NCI-H2171 treated with DMSO at 0.1 percent for 48 hours (cell line): ENCODE results near the gene EHMT2.
"Not testable (repeated sequence)": the region's sequence is repeated elsewhere in the genome, so short reads cannot be mapped to it uniquely, and the experiment has no call there.

Experiments used
- DNase-seq: peaks from one replicate; lab custom pipeline; 2025; lab: John Stamatoyannopoulos, UW

The EHMT2 gene

GRCh38 chr6:31915351-31915750 lies 17.9 kb upstream of the EHMT2 start:
- no peak for DNase-seq

GRCh38 chr6:31911826-31912585 lies 14.5 kb upstream of the EHMT2 start:
- DNase-seq: no peak

DNA sequence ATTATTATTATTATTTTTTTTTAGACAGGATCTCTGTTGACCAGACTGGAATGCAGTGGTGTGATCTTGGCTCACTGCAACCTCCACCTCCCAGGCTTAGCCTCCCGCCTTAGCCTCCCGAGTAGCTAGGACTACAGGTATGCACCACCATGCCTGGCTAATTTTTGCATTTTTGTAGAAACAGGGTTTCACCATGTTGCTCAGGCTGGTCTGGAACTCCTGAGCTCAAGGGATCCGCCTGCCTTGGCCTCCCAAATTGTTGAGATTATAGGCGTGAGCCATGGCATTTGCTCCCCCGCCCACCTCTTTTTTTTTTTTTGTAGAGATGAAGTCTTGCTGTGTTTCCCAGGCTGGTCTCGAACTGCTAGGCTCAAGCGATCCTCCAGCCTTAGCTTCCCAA lies 11.8 kb upstream of the EHMT2 start:
- not testable (repeated sequence) for DNase-seq

DNA sequence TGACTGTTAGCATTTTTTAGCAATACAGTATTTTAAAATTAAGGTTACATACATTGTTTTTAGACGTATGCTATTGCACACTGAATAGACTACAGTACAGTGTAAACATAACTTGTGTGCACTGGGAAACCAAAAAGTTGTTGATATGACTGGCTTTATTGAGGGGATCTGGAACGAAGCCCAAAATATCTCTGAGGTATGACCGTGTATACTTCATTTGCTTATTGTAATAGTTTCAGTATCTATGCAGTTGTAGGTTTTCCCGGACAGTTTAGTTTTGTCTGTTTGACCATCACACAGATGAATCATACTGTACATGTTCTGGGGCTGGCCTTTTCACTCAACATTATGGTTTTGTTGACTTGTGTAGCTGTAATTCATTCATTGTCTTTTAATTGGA lies 11.3 kb upstream of the EHMT2 start:
- no peak for DNase-seq

- DNase-seq: not testable (repeated sequence)
Measured at GRCh38 chr6:31908255-31908654, 10.8 kb upstream of the EHMT2 start.

DNA sequence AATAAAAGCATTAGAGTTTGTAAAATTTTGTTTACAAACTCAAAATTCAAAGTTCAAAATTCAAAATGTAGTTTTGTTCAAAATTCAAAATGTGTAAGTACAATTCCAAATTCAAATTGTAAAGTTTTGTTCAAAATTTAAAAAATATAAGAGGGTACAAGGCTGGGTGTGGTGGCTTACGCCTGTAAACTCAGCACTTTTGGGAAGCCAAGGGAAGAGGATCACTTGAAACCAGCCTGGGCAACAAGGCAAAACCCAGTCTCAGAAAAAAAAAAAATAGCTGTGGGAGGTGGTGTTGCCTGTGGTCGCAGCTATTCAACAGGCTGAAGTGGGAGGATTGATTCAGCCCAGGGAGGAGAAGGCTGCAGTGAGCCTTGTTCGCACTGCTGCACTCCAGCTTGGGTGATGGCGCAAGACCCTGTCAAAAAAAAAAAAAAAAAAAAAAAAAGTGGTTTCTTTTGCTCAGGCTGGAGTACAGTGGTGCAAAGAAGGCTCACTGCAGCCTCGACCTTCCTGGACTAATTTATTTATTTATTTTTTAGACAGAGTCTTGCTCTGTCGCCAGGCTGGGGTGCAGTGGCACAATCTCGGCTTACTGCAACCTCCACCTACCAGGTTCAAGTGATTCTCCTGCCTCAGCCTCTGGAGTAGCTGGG lies 9.8 kb upstream of the EHMT2 start:
- DNase-seq: peak; percentile 62

- DNase-seq: not testable (repeated sequence)
Measured at GRCh38 chr6:31906727-31907126, 9.2 kb upstream of the EHMT2 start.

DNA sequence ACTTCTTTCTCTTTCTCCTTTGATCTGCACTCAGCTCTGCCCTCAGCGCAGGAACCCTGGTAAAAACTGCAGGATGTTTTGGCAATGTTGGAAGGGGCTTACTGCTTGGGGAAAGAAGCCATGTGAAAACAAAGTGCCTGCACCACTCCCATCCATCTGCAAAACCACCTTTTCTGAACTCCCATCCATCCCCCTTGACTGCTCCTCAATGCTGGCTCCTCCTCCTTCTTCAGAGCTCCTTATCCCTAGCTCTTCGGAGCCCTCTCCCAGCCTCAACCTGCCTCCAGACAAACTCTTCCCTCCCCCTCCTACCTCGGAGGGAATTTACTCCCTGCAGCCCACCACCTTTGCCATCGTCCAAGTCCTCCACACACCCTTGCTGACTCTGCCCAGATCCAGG lies 8.6 kb upstream of the EHMT2 start:
- no peak for DNase-seq

GRCh38 chr6:31905041-31905440 lies 7.5 kb upstream of the EHMT2 start:
- no peak for DNase-seq

DNA sequence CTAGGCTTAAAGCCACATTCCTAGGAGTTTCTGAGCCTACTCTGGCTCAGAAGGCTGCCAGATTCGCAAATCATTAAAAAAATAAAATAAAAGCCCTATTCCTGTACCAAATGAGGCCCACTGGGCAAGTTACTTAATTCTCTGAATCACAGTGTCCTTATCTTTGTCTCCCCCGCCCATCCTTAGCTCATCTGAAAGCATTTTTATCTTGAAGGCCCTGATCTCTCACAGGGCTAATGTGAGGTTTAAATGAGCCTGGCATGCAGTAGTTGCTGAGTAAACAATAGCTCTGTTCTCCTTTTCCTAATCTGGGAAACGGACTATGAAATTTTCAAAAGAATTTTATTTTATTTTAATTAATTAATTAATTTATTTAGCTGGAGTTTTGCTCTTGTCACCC lies 6.5 kb upstream of the EHMT2 start:
- no peak for DNase-seq

GRCh38 chr6:31901953-31902643 lies 4.6 kb upstream of the EHMT2 start, which contains the start of gene ZBTB12:
TSS of gene ZBTB12 (minus strand) at chr6:31902086. CDS start at chr6:31901305, 781 bp downstream.
- DNase-seq: peak; percentile 97

- peak; percentile 53 for DNase-seq
Measured at GRCh38 chr6:31901415-31901952, 4.0 kb upstream of the EHMT2 start.

DNA sequence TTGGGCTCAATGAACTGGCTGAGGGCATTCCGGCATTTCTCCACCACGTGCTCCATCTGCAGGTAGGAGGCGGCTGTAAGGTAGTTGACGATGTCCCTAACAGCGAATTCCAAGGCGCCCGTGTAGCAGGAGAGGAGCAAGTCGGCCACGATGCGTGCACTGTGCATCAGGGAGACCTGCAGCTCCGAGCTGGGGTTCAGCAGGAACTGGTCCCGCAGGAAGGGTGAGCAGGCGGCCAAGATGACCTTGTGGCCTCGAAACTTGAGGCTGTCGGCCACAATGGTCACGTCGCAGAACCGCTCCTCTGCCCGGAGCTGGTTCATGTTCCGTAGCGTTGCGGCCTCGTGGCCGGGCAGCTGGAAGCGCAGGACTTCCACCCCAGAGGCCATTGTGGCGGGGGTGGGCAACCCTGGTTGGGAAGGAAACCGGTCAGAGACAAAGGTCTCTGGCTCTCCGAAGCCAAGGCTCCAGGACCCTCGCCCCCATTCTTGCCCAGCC lies 3.5 kb upstream of the EHMT2 start:
- no peak for DNase-seq

- no peak for DNase-seq
Measured at GRCh38 chr6:31899882-31900722, 2.6 kb upstream of the EHMT2 start.

GRCh38 chr6:31899215-31899614 lies 1.7 kb upstream of the EHMT2 start:
- no peak for DNase-seq

GRCh38 chr6:31898383-31899011 lies 999 bp upstream of the EHMT2 start:
- DNase-seq: peak; percentile 89

DNA sequence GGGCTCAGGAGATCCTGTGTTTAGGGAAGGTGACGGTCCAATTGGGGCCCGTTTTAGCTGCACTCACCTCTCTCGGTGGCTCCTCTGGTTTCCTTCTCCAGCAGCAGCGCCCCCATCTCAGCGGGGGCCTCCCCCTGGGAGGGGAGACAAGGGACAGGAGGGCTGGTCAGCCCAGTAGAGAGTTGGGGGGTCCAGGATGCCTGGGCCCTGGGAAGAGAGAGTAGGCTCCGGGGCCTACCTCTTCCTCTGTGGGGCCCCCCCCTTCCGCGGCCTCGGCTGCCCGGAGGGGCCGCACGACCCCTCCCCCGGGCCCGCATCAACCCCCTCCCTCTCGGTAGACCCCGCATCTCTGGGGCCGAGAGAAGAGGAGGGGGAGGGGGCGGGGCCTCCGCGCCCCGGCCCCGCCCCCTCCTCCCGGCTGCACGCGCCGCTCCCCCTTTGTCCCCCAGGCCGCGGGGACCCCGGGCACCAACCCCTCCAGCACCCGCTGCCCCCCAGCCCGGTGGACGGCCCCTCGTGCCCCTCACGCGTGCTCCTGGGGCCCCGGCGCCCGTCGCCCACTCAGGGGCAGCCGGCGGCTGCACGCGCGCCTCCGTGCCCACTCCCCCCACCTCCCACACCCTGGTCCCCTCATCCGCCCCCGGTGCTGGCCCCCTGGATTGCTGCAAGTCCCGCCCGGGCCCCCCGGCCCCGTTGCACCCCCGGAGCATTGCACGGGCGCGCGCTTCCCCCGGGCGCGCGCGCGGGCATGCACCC lies 464 bp downstream of the EHMT2 start:
- no peak for DNase-seq

- DNase-seq: no peak
Measured at GRCh38 chr6:31896493-31896855, 1.0 kb downstream of the EHMT2 start.

DNA sequence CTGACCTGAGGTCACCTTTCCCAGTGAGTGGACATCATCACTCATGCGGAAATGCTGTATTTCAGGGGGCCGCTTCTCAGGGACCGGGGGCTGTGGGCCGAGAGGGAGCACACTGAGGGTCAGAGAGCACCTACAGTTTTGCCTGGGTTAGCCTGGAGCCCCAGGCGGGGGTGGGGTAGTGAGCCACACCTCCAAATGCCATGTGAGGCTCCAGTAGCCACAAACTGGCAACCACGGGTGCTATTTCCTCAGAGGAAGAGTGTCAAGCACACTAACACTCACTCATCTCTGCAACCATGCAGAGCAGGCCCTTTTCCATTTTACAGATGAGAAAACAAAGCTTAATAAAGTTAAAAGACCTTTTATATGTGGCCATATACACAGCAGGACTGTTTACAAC lies 4.7 kb downstream of the EHMT2 start:
- no peak for DNase-seq

- DNase-seq: no peak
Measured at GRCh38 chr6:31889331-31889972, 8.0 kb downstream of the EHMT2 start.
